A673 (cell line): ENCODE data around the gene ZFP36L2. TPM values are rescaled to one million over a fixed set of nuclear protein-coding genes. Genes with fewer than 3 reads are reported as not detected.

Experiments
- BruUV-seq: library from RNA; stranded (reverse); fragments of 400-500 nt; replicated peaks from 2 replicates; lab custom pipeline; 2021; lab: Mats Ljungman, UMichigan
- CTCF ChIA-PET: fragments of 300-600 bp; sonication (Branson Sonifier 250); formaldehyde crosslinking; loops from one replicate; lab custom pipeline; 2022; ENCODE audit warnings: antibody characterized with exemption; lab: Charles Lee
- POLR2A ChIA-PET: fragments of 300-600 bp; sonication (Branson Sonifier 250); formaldehyde crosslinking; loops from one replicate; lab custom pipeline; 2022; ENCODE audit warnings: antibody characterized with exemption; ENCODE audit not compliant: low non-redundant PET; lab: Charles Lee
- DNase-seq: peaks from one replicate; pipeline ENCODE4 v3.0.0-alpha.2; 2015; ENCODE audit warnings: low spot score
- H3K27ac ChIP-seq: fragments of 200-600 bp; sonication (generic); 2 replicates; pipeline ENCODE4 v1.5.1; 2016; ENCODE audit warnings: mixed run types, low read depth, mild to moderate bottlenecking, mixed read lengths, antibody characterized with exemption, low read length; ENCODE audit not compliant: poor library complexity, severe bottlenecking
- H3K27me3 ChIP-seq: fragments of 200-600 bp; sonication (generic); replicated peaks from 2 replicates; pipeline ENCODE4 v1.6.1; 2017; ENCODE audit warnings: mixed run types, low read depth, mild to moderate bottlenecking, mixed read lengths, antibody characterized with exemption, low read length; ENCODE audit not compliant: insufficient read depth, poor library complexity
- H3K36me3 ChIP-seq: fragments of 200-600 bp; sonication (generic); 2 replicates; pipeline ENCODE4 v1.6.1; 2016; ENCODE audit warnings: mixed run types, mild to moderate bottlenecking, mixed read lengths, antibody characterized with exemption, low read length; ENCODE audit not compliant: insufficient read depth, poor library complexity, severe bottlenecking
- H3K4me1 ChIP-seq: fragments of 200-600 bp; sonication (generic); 2 replicates; pipeline ENCODE4 v1.6.1; 2017; ENCODE audit warnings: mixed run types, mild to moderate bottlenecking, mixed read lengths, antibody characterized with exemption, low read length; ENCODE audit not compliant: insufficient read depth, poor library complexity, severe bottlenecking
- H3K4me3 ChIP-seq: fragments of 200-600 bp; sonication (generic); 2 replicates; pipeline ENCODE4 v1.5.1; 2016; ENCODE audit warnings: low read depth, mixed run types, mild to moderate bottlenecking, mixed read lengths, low read length; ENCODE audit not compliant: poor library complexity, severe bottlenecking
- H3K9me3 ChIP-seq: fragments of 200-600 bp; sonication (generic); 2 replicates; pipeline ENCODE4 v1.6.1; 2016; ENCODE audit warnings: mixed run types, low read depth, mild to moderate bottlenecking, mixed read lengths, antibody characterized with exemption, low read length; ENCODE audit not compliant: poor library complexity, severe bottlenecking
- CTCF ChIP-seq: fragments of 300-800, 200-600 bp; sonication (generic); conservative IDR thresholded peaks from 2 replicates; pipeline ENCODE4 v1.5.1; 2017; ENCODE audit warnings: low read depth, mild to moderate bottlenecking, antibody characterized with exemption, low read length, moderate library complexity, mixed read lengths
- EZH2 ChIP-seq: fragments of 200-600 bp; sonication (generic); IDR thresholded peaks from 2 replicates; pipeline ENCODE4 v1.6.1; 2017; ENCODE audit warnings: borderline replicate concordance, low read depth, mild to moderate bottlenecking, mixed read lengths, antibody characterized with exemption, low read length; ENCODE audit not compliant: poor library complexity, severe bottlenecking
- intact Hi-C: fragments of 100-400 bp; cut with micrococcal nuclease; formaldehyde crosslinking; loops from one replicate; pipeline ENCODE4 v1.10.0; 2022; ENCODE audit not compliant: unreplicated experiment
- total RNA-seq: library from RNA; stranded (reverse); gene quantifications from 2 replicates; pipeline ENCODE4 v1.2.3, GENCODE V29; 2021

The ZFP36L2 gene
- total RNA-seq, 1 experiment from 2014 or later, result 23.4 TPM

- BruUV-seq, result no TSS peak
- POLR2A ChIA-PET, result no interaction called here
- H3K4me3 ChIP-seq, result no peak overlapping the region
- no peaks in the 10 kb centered on the region for H3K27me3 ChIP-seq
- H3K9me3 ChIP-seq, result peaks cover 6% of the 10 kb centered on the region
- peaks cover 4% of the 10 kb centered on the region for H3K4me1 ChIP-seq
- TF ChIP-seq EZH2 (no peak), CTCF (no peak)
- no peak for DNase-seq
- intact Hi-C loops, result no loop called here
- CTCF ChIA-PET, result no interaction called here
- no peak overlapping the region for H3K27ac ChIP-seq
- H3K36me3 ChIP-seq, result no peaks in the 10 kb centered on the region
Observed at GRCh38 chr2:43176449-43176848, 50.0 kb downstream of the ZFP36L2 start.

GRCh38 chr2:43175876-43176275 lies 50.5 kb downstream of the ZFP36L2 start:
- no peak overlapping the region for H3K4me3 ChIP-seq
- TF ChIP-seq CTCF, result no peak
- TF ChIP-seq EZH2, result no peak
- H3K4me1 ChIP-seq, result peaks cover 4% of the 10 kb centered on the region
- DNase-seq, result no peak
- H3K9me3 ChIP-seq, result peaks cover 6% of the 10 kb centered on the region
- no TSS peak for BruUV-seq
- ChIA-PET CTCF (no interaction called here), POLR2A (no interaction called here)
- H3K27me3 ChIP-seq, result no peaks in the 10 kb centered on the region
- intact Hi-C loops, result no loop called here
- no peaks in the 10 kb centered on the region for H3K36me3 ChIP-seq
- H3K27ac ChIP-seq, result no peak overlapping the region

GRCh38 chr2:43175020-43175441 lies 51.4 kb downstream of the ZFP36L2 start:
- intact Hi-C loops, result no loop called here
- POLR2A ChIA-PET, result no interaction called here
- no TSS peak for BruUV-seq
- DNase-seq, result no peak
- TF ChIP-seq EZH2 (no peak), CTCF (no peak)
- Histone ChIP-seq H3K4me3 (no peak overlapping the region), H3K27ac (no peak overlapping the region), H3K4me1 (peaks cover 4% of the 10 kb centered on the region), H3K27me3 (no peaks in the 10 kb centered on the region), H3K36me3 (no peaks in the 10 kb centered on the region), H3K9me3 (peaks cover 6% of the 10 kb centered on the region)
- CTCF ChIA-PET, result no interaction called here
